Anterior cingulate cortex (tissue), 58 donors: ENCODE measurements around the gene HOATZ.

Source experiments
- DNase-seq, 58 donors: peaks; one replicate each; lab custom pipeline; 2025; lab: John Stamatoyannopoulos, UW

The HOATZ gene

GRCh38 chr11:111542606-111543275 lies 28.2 kb downstream of the HOATZ start:
- no peak for DNase-seq

- no peak for DNase-seq
These were observed 33.9 kb downstream of the HOATZ start for GRCh38 chr11:111548525-111548924.

DNA sequence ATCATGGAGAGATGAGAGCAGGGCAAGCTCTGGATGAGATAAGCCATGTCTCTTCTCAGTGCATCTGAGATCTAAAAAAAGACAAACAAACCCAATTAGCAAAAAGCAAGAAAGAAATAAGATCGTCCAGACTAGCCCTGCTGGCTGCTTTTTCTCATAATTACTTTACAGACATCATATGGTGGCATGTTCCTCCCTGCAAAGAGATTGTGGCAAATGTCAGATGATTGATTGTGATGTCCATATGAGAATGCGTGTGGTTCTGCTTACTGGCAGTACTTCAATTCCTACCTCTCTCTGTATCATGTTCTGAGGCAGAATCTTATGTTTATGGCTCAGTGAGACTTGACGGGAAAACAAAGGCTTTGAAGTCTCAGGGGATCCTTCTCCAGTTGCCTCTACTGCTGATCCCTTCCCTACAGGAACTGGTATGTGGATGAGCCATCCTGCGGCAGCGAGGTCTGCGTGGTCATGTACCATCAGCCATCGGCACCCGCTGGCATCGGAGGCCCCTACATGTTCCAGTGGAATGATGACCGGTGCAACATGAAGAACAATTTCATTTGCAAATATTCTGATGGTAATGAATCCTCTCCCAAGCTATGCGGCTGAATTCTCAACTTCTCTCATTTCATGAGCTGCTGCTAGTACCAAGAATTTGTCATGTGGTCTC lies 34.8 kb downstream of the HOATZ start:
- DNase-seq, result no peak

DNA sequence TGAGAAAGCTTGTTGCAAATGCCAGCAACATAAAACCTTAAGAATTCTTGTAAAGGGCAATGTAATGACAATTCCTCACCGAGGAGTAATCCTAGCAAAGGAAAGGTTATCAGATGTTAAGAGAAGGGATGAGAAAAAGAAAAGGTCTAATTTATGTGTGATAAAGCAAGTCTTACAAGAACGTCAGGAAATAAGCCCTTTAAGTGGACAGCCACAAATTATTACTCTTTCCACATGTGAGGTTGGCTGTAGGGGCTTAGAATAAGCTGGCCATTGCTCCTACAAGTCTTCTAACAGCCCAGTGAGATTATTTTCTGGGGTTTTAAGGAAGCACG lies 35.3 kb downstream of the HOATZ start:
- DNase-seq, result no peak

DNA sequence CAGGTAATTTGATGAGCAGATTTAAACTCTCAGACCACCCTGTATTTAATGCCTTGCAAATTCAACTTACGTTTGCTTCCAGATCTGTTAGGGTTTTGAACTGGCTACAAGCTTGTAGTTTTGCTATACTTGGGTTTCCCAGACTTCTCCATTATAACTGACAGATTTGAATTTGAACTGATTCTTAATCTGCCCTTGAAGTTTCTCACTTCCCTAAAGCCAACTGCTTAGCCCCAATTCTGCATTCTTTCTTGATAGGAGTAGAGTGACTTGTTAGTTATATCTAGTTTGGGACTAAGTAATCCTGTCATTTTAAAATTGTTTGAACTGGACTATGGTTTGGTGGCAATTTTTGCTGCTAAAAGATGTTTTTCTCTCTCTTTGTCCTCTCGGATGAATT lies 35.7 kb downstream of the HOATZ start:
- no peak for DNase-seq

DNA sequence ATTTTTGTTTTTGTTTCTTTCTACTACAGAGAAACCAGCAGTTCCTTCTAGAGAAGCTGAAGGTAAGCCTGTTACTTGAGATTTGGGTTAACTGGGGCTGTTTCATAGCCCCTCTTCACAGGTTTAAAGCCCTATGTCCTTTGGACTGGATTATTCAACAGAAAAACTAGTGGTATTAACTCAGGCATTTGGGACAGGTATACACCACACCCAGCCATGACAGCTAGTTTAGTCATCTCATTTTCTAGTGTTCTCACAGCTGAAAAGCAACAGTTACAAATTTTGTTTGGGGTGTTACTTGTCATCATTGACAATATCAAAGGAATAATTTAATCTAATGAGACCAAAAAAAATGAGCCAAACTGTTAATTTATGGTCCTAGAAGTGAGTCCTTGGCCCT lies 40.0 kb downstream of the HOATZ start:
- DNase-seq, result no peak

GRCh38 chr11:111555255-111555654 lies 40.7 kb downstream of the HOATZ start:
- DNase-seq, result no peak

- DNase-seq, result no peak
These were observed 43.0 kb downstream of the HOATZ start for GRCh38 chr11:111557425-111558111.

GRCh38 chr11:111559800-111560464 lies 45.4 kb downstream of the HOATZ start:
- no peak for DNase-seq

DNA sequence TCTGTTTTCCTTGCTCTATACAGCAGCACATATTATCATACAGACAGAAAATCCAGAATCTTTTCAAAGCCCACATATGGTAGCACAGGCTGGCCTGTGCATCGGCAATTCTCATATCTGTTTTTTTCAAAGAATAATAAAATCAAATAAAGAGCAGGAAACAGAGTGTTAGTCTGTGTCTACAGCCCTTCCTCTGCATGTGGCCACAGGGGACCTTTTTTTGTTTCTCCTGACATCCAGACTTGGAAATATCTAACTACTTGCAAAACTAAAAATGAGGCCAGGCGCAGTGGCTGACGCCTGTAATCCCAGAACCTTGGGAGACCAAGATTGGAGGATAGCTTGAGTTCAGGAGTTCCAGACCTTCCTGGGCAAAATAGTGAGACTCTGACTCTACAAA lies 46.2 kb downstream of the HOATZ start:
- no peak for DNase-seq

- DNase-seq, result no peak
These were observed 46.7 kb downstream of the HOATZ start for GRCh38 chr11:111561306-111561705.

DNA sequence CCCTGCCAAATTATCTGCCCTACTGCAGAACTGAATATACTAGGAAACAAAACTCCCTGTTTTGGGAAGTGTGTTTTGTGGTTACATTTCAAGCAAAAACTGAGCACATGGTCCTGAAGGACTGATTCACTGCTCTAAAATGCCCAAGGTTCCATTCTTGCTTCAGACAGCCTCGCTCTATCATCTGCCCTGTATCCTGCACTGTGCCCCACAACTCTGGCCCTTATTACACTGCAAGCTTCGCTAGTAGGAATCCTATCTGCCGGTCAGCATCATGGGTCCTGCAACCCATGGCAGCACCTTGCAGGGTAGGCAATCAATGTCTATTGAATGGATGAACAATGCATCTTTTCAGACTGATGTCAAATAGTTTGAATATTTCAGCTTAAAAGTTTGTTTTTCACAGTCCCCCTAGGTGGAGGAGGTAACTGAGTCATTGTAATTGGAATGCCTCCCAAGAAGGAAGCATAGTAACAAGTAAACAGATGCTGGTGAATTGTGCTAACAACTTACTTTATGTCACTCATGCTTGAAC lies 47.3 kb downstream of the HOATZ start:
- DNase-seq, result no peak

GRCh38 chr11:111562692-111563389 lies 48.3 kb downstream of the HOATZ start:
- DNase-seq, result no peak

- peak in 43 of 58 donors; percentile 6 to 76 (median 32) for DNase-seq
These were observed 50.6 kb downstream of the HOATZ start for GRCh38 chr11:111565114-111565720.

DNA sequence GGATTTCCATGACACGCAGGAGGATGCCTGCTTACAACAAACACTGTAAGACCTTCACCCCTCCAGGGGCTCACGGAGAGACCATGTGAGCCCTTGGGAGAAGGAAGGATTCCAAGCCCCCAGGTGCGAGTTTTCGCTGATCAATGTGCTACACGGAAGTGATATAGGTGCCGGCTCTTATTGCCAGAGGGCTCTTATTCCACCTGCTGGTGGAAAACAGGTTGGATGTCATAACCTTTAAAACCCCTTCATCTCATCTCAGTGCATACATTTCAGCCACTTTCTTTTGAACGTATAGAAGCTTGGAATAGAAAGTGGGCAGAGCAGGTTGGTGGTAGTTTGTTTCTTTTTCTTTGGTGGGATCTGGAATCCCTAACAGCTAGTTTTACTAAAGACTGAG lies 51.7 kb downstream of the HOATZ start:
- DNase-seq, result no peak

- DNase-seq, result no peak
These were observed 54.9 kb downstream of the HOATZ start for GRCh38 chr11:111569476-111569875.

DNA sequence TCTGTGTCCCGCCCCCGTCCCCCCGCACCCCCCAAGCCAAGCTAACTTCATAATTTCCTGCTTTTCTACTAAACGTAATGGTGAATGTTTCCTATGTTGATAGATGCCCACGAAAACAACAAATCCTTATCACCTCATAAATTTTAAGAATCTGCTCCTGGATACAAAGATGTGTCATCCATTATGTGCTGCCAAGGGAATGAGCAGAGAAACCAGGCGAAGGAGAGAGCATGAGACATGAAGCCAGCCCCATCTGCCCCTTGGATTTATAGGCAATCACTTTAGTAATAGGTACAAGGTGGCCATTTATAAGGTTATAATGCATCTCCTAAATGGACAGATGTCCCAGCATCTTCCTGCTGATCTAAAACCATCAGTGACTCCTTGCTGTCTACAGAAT lies 56.2 kb downstream of the HOATZ start:
- no peak for DNase-seq

DNA sequence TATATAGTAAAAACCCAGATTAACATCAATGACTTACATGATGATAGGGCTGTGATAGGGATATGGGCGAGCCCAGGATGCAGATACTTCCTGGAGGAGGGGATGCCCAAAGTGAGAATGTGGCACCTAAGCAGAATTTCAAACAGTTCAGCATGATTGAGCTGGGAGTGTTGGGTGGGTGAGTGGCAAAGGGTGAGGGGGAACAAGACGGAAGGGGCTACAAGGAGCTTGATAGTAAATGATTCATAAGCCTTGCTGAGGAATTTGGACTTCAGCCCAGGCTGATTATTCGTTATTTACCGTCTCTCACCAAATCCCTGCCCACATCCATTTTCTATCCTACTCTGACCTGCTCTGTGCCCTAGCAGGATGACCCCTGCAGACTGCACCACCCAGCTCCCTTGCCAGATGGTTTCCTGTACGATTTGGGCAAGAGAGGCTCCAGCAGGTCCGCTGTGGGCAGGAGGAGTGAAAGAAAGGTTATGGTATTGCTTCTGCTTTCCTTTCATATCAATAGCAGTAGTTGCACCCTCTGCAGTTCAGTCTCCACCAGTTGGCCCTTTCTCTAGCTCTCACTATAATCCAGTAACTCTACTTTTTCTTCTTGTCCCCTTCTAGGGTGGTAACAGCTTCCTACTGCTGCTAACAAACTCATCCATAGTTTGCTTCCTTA lies 57.4 kb downstream of the HOATZ start:
- no peak for DNase-seq

GRCh38 chr11:111572581-111572980 lies 58.0 kb downstream of the HOATZ start:
- DNase-seq, result no peak
